Measurements from ENCODE around the gene POU6F2.
"Not testable (repeated sequence)": the region's sequence is repeated elsewhere in the genome, so short reads cannot be mapped to it uniquely, and the experiment has no call there.

Gene POU6F2

GRCh38 chr7:39301543-39301942, 323.8 kb downstream of the POU6F2 start:
- no peak for DNase-seq (ENCODE audit: low spot score)

- DNase-seq (ENCODE audit: low spot score): no peak
Measured at GRCh38 chr7:39304178-39304577, 326.5 kb downstream of the POU6F2 start.

- no peak for DNase-seq (ENCODE audit: low spot score)
Measured at GRCh38 chr7:39304668-39305405, 327.1 kb downstream of the POU6F2 start.

GRCh38 chr7:39306016-39306570, 328.4 kb downstream of the POU6F2 start:
- no peak for DNase-seq (ENCODE audit: low spot score)

- DNase-seq (ENCODE audit: low spot score): no peak
Measured at GRCh38 chr7:39310699-39311098, 333.0 kb downstream of the POU6F2 start.

GRCh38 chr7:39312254-39312989, 334.7 kb downstream of the POU6F2 start:
- no peak for DNase-seq (ENCODE audit: low spot score)

GRCh38 chr7:39313376-39313775, 335.7 kb downstream of the POU6F2 start:
- no peak for DNase-seq (ENCODE audit: low spot score)

GRCh38 chr7:39313974-39314373, 336.3 kb downstream of the POU6F2 start:
- DNase-seq (ENCODE audit: low spot score): no peak

- no peak for DNase-seq (ENCODE audit: low spot score)
Measured at GRCh38 chr7:39317107-39317506, 339.4 kb downstream of the POU6F2 start.

- DNase-seq (ENCODE audit: low spot score): no peak
Measured at GRCh38 chr7:39317896-39318295, 340.2 kb downstream of the POU6F2 start.

GRCh38 chr7:39321245-39321644, 343.5 kb downstream of the POU6F2 start:
- DNase-seq (ENCODE audit: low spot score): no peak

GRCh38 chr7:39321909-39322498, 344.3 kb downstream of the POU6F2 start:
- DNase-seq (ENCODE audit: low spot score): no peak

- no peak for DNase-seq (ENCODE audit: low spot score)
Measured at GRCh38 chr7:39324139-39324760, 346.5 kb downstream of the POU6F2 start.

GRCh38 chr7:39331607-39332006, 353.9 kb downstream of the POU6F2 start:
- not testable (repeated sequence) for DNase-seq (ENCODE audit: low spot score)

GRCh38 chr7:39332142-39332541, 354.4 kb downstream of the POU6F2 start:
- no peak for DNase-seq (ENCODE audit: low spot score)

- DNase-seq (ENCODE audit: low spot score): no peak
Measured at GRCh38 chr7:39333701-39334100, 356.0 kb downstream of the POU6F2 start.

- DNase-seq (ENCODE audit: low spot score): no peak
Measured at GRCh38 chr7:39336442-39336841, 358.7 kb downstream of the POU6F2 start.

GRCh38 chr7:39338716-39339115, 361.0 kb downstream of the POU6F2 start:
- DNase-seq (ENCODE audit: low spot score): no peak

GRCh38 chr7:39339591-39339990, 361.9 kb downstream of the POU6F2 start:
- no peak for DNase-seq (ENCODE audit: low spot score)

GRCh38 chr7:39341083-39341482, 363.4 kb downstream of the POU6F2 start:
- no peak for DNase-seq (ENCODE audit: low spot score)

- DNase-seq (ENCODE audit: low spot score): no peak
Measured at GRCh38 chr7:39342763-39343162, 365.1 kb downstream of the POU6F2 start.

Data from SK-N-DZ (cell line).